IPS-18a (cell line): ENCODE data around the gene JARID2.

Source experiments
- H3K27ac ChIP-seq: one replicate; pipeline ENCODE4 v1.5.1; 2013; ENCODE audit warnings: low read length
- H3K27me3 ChIP-seq: one replicate; pipeline ENCODE4 v1.6.1; 2013; ENCODE audit warnings: mild to moderate bottlenecking, low read length; ENCODE audit not compliant: control insufficient read depth, insufficient read depth
- H3K36me3 ChIP-seq: one replicate; pipeline ENCODE4 v1.6.1; 2013; ENCODE audit warnings: low read depth, low read length; ENCODE audit not compliant: control insufficient read depth
- H3K4me1 ChIP-seq: one replicate; pipeline ENCODE4 v1.6.1; 2013; ENCODE audit warnings: low read depth, low read length; ENCODE audit not compliant: control insufficient read depth
- H3K4me3 ChIP-seq: one replicate; pipeline ENCODE4 v1.5.1; 2013; ENCODE audit warnings: low read length
- H3K9ac ChIP-seq: one replicate; pipeline ENCODE4 v1.6.1; 2013; ENCODE audit warnings: mild to moderate bottlenecking, low read length, moderate library complexity
- H3K9me3 ChIP-seq: one replicate; pipeline ENCODE4 v1.6.1; 2013; ENCODE audit warnings: low read depth, low read length; ENCODE audit not compliant: control insufficient read depth

JARID2 gene

DNA sequence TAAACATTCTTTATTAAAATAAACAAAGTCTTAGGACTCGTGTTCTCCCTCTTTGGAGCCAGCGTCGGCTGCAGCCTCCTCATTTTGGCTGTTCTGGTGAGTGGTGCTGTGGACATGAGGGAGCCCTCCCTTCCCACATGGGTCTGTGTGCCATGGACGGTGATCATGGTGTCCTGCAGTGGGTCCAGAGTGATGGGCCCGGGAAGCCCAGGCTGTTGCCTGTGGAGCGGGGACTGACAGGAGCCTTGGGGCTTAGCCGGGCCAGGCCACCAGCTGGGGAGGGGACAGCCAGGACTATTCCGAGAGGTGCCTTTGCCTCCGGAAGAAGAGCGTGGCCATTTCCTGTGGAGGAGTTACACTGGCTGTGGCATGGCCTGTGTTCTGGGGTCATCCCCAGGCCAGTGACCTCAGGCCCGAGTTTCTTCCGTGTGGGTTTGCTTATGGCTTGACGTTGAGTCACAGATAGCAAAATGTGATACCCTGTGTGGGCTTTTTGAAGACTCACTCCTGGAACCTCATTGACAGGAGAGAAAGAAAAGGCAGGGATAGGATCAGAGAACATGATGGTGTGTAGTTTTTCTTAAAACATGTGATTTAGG lies 263.6 kb downstream of the JARID2 start:
- H3K27me3 ChIP-seq, result no peaks in the 10 kb centered on the region
- H3K27ac ChIP-seq, result no peak overlapping the region
- H3K36me3 ChIP-seq, result peaks cover 98% of the 10 kb centered on the region
- H3K4me1 ChIP-seq, result peaks cover 4% of the 10 kb centered on the region
- no peak overlapping the region for H3K9ac ChIP-seq
- no peak overlapping the region for H3K4me3 ChIP-seq
- no peaks in the 10 kb centered on the region for H3K9me3 ChIP-seq

DNA sequence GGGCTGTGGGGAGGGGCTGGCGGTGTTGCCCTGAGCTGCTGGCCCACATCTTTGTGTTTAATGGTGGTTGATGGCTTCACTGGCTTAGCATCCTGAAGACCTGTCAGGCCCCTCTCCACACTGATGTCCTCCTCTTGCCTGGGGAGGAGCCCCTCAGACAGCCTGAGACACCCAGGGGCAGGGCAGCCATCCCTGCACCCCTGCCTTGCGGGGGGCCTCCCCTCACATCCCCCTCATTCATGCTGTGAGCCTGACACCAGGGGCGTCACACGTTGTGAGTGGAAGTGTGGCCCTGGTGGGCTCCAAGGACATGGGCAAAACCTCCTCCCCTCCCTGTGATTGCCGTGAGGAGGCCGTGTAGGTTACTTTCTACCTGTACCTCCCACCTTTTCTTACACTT lies 264.3 kb downstream of the JARID2 start:
- peaks cover 98% of the 10 kb centered on the region for H3K36me3 ChIP-seq

DNA sequence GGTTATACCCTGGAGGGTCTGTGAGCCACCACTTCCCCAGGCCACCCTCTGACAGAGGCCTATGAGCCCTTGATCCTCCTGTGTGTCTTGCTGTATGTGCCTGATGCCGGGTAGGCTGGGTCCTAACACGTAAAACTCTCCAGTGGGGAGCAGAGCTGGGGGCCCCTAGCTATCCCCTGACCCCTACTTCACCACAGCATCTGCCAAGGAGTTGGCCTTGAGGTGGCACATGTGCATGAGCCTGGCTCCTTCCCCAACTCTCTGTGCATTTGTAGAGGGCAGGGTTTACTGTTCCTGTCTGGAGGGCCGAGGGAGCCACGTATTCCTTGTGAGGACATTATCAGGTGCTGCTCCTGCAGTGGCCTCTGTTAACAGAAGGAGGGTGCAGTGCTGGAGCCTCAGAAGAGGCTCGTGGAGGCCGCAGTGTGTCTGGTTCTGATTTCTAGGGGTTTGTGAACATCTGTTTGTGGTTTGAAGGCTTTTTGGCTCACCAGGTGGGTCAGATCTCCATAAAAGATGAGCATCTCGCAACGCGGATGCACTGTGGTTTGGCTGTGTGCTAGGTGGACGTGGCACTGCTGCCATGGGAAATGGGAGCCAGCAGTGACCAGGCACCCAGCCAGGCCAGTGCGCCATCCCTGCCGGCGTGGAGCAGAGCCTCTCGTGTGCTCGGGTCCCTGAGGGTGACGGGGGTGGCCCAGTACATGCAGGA lies 264.8 kb downstream of the JARID2 start:
- Histone ChIP-seq H3K9ac (no peak overlapping the region), H3K27ac (no peak overlapping the region), H3K9me3 (no peaks in the 10 kb centered on the region), H3K36me3 (peaks cover 98% of the 10 kb centered on the region), H3K4me3 (no peak overlapping the region), H3K27me3 (no peaks in the 10 kb centered on the region), H3K4me1 (peaks cover 4% of the 10 kb centered on the region)

More for the DNA sequence above, 264.3 kb downstream of the JARID2 start:
- Histone ChIP-seq H3K4me3 (no peak overlapping the region), H3K9me3 (no peaks in the 10 kb centered on the region), H3K27ac (no peak overlapping the region), H3K9ac (no peak overlapping the region), H3K4me1 (peaks cover 4% of the 10 kb centered on the region), H3K27me3 (no peaks in the 10 kb centered on the region)

DNA sequence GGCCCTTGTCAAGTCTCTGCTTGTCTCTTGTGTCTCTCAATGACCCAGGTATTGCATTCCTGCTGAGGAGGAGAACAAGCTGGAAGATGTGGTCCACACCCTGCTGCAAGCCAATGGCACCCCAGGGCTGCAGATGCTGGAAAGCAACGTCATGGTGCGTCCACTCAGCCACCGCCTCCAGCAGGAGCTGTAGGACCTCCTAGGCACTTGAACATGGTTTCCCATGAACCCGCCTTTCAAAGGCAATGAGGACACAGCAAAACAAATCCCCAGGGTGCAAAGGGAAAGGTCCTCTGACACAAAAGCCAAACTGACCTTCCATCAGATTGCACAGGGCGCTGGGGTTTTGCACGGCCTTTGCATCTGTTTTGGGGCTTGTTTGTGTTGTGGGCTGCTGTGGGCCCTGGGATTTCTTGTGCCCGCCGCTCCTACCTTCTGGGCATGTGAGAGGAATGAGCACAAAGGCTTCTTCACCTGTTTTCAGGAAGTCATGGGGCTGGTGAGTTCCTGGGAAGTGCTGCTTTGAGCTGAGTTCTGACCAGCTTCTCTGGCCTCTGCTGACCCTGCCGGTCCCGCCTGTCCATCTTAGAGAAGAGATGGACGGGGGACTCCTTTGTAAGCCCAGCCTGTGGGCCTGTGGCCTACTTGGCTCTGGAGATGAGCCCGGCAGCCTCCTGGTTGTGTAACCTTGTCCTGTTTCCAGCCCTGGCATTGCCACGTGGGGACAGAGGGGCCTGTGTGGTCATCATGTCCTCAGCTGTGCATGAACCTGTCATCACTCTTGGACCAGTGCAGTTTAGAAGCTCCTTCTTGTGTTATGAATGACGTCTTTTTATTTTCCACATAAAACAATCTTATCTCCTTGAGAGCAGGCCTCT lies 265.6 kb downstream of the JARID2 start:
- Histone ChIP-seq H3K9me3 (no peaks in the 10 kb centered on the region), H3K4me1 (peaks cover 4% of the 10 kb centered on the region), H3K9ac (no peak overlapping the region), H3K27ac (no peak overlapping the region), H3K36me3 (peaks cover 100% of the 10 kb centered on the region), H3K27me3 (no peaks in the 10 kb centered on the region), H3K4me3 (no peak overlapping the region)

DNA sequence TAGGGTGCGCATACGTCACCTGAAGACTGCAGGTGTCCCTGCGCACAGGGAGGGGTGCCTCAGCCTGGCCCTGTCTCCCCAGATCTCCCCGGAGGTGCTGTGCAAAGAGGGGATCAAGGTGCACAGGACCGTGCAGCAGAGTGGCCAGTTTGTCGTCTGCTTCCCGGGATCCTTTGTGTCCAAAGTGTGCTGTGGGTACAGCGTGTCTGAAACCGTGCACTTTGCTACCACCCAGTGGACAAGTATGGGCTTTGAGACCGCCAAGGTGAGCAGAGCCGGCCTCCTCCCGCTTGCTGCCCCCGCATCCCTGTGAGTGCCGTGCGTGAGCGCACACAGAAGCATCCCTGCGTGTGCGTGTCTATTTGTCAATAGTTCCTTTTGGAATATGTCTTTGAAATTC lies 266.3 kb downstream of the JARID2 start:
- H3K27me3 ChIP-seq, result no peaks in the 10 kb centered on the region
- no peak overlapping the region for H3K4me3 ChIP-seq
- H3K9me3 ChIP-seq, result no peaks in the 10 kb centered on the region
- H3K9ac ChIP-seq, result no peak overlapping the region
- H3K36me3 ChIP-seq, result peaks cover 100% of the 10 kb centered on the region
- no peak overlapping the region for H3K27ac ChIP-seq
- H3K4me1 ChIP-seq, result peaks cover 4% of the 10 kb centered on the region

DNA sequence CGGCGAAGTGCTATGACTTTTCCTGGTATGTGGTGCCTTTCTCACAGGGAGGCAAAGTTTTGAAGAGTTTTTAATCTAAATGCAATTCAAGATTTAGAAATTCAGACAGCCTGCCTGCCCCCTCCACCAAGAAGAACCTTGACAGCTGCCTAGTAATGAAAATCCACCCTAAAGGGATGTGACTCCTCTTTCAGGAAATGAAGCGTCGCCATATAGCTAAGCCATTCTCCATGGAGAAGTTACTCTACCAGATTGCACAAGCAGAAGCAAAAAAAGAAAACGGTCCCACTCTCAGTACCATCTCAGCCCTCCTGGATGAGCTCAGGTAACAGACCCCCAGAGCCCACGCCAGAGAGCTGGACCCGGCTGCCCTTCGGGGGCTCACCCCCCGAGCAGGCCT lies 266.9 kb downstream of the JARID2 start:
- H3K27ac ChIP-seq, result no peak overlapping the region
- no peaks in the 10 kb centered on the region for H3K27me3 ChIP-seq
- peaks cover 4% of the 10 kb centered on the region for H3K4me1 ChIP-seq
- no peak overlapping the region for H3K9ac ChIP-seq
- peaks cover 100% of the 10 kb centered on the region for H3K36me3 ChIP-seq
- H3K4me3 ChIP-seq, result no peak overlapping the region
- no peaks in the 10 kb centered on the region for H3K9me3 ChIP-seq

DNA sequence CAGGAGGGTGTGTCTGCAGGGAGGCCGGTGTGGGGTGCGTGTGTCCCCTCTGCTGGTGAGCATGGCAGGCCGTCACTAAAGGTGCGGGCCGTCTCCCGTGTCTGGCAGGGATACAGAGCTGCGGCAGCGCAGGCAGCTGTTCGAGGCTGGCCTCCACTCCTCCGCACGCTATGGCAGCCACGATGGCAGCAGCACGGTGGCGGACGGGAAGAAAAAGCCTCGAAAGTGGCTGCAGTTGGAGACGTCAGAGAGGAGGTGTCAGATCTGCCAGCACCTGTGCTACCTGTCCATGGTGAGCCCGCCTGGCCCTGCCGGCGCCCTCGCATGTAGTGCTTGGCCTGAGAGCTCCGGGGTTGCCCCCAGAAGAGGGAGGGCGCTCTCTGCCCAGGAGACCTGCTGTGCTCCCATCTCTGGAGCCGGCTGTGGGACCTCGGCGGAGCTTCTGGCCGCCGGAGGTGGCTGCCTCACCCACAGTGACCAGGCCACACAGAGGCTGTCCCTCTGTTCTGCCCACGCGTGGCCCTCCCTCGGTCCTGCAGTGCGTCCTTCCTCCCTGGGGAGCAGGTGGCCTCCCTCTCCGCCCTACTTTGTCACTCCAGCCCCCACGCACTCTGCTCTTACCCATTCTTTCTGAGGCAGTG lies 267.4 kb downstream of the JARID2 start:
- no peaks in the 10 kb centered on the region for H3K9me3 ChIP-seq

DNA sequence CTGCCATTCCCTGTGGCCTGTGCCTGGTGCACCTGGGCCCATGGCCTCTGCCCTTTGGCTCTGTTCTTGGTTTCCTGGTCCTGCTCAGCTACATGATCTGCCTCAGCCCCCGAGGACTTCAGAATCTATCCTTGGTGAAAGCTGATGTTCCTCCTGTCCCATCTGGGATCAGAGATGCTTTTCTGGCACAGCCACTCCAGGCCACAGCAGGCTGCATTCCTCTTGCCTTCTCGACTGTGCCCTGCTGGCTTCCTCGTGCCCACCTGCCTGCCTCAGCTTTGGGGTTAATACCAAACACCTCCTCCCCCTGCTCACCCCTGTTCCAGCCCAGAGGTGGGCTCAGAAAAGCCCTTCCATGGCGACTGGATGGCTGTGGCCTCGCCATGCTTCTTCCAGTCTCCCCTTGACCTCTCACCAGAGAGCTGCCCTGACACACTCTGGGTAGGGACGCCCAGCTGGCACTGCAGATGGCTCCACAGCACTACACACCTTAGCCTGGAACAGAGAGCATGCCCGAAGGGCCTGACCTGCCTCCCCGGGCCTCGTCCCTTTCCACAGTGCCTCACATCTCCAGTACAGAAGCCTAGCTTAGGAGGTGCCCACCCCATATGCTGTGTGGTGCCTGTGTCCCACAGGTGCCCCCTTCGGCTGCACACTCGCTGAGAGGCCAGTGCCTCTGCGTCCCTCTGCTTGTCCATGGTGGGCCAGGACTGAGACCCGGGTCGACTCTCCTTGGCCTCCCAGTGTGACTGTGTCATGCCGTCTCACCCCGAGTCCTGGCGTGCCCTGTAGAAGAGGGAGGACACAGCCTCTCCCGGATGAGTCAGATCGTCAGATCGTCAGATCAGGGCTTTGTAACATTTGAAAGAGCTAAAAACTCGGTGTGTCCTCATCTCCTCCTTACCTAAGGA lies 268.2 kb downstream of the JARID2 start:
- H3K27ac ChIP-seq, result no peak overlapping the region
- H3K9me3 ChIP-seq, result no peaks in the 10 kb centered on the region
- H3K4me3 ChIP-seq, result no peak overlapping the region
- H3K4me1 ChIP-seq, result no peaks in the 10 kb centered on the region
- no peaks in the 10 kb centered on the region for H3K27me3 ChIP-seq
- H3K36me3 ChIP-seq, result peaks cover 100% of the 10 kb centered on the region
- H3K9ac ChIP-seq, result no peak overlapping the region

More for the DNA sequence above, 267.4 kb downstream of the JARID2 start:
- no peak overlapping the region for H3K27ac ChIP-seq
- H3K4me3 ChIP-seq, result no peak overlapping the region
- H3K4me1 ChIP-seq, result peaks cover under 1% of the 10 kb centered on the region
- no peak overlapping the region for H3K9ac ChIP-seq
- H3K36me3 ChIP-seq, result peaks cover 100% of the 10 kb centered on the region
- H3K27me3 ChIP-seq, result no peaks in the 10 kb centered on the region

DNA sequence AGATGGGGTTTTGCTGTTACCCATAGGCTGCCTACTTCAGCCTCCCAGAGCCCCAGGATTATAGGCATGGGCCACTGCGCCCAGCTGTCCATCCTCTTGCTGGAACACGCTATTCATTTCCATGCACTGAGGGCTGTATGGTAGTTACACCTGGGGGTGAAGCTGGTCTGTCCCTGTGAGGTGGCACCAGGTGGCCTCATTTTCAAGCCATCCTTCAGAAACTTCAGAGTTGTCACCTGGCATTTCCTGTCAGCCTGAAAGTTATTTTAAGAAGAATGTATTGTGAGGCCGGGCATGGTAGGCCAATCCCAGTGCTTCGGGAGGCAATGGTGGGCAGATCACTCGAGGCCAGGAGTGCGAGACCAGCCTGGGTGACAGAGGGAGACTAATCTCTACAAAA lies 269.4 kb downstream of the JARID2 start:
- H3K9ac ChIP-seq, result no peak overlapping the region
- peaks cover 100% of the 10 kb centered on the region for H3K36me3 ChIP-seq
- no peaks in the 10 kb centered on the region for H3K4me1 ChIP-seq
- H3K27ac ChIP-seq, result no peak overlapping the region
- H3K27me3 ChIP-seq, result no peaks in the 10 kb centered on the region
- no peak overlapping the region for H3K4me3 ChIP-seq
- H3K9me3 ChIP-seq, result no peaks in the 10 kb centered on the region

DNA sequence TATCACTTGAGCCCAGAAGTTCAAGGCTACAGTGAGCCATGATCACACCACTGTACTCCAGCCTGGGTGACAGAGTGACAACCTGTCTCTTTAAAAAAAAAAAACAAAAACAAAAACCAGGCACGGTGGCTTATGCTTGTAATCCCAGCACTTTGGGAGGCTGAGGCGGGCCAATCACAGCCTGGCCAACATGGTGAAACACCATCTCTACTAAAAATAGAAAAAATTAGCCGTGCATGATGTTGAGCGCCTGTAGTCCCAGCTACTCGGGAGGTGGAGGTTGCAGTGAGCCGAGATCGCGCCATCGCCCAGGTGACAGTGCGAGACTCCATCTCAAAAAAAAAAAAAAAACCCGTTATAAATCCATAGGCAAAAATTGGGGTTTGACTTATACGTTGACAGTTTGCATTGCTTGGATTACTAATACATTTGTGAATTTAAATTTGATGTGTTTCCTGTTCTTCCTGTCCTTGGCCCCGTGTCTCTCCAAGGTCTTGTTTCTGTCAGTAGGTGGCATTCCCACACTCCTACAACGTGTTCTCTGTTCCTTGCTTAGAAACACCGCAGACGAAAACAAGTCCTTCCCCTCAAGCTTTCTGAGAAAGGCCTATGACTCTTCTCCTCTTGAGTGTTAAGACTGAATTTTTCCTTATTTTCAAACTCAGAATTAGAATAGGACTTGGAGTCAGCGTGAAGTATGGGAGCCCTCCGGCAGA lies 269.9 kb downstream of the JARID2 start:
- H3K9ac ChIP-seq, result no peak overlapping the region
- peaks cover 96% of the 10 kb centered on the region for H3K36me3 ChIP-seq
- no peaks in the 10 kb centered on the region for H3K27me3 ChIP-seq
- no peaks in the 10 kb centered on the region for H3K9me3 ChIP-seq
- no peak overlapping the region for H3K27ac ChIP-seq
- H3K4me1 ChIP-seq, result no peaks in the 10 kb centered on the region
- H3K4me3 ChIP-seq, result no peak overlapping the region
